ENCODE data around the gene WLS. TPM values are rescaled to one million over a fixed set of nuclear protein-coding genes. Genes with fewer than 3 reads are reported as not detected.
"Not testable (repeated sequence)": the region's sequence is repeated elsewhere in the genome, so short reads cannot be mapped to it uniquely, and the experiment has no call there.

WLS gene
- total RNA-seq, 2 experiments from 2014 or later, result not detected

DNA sequence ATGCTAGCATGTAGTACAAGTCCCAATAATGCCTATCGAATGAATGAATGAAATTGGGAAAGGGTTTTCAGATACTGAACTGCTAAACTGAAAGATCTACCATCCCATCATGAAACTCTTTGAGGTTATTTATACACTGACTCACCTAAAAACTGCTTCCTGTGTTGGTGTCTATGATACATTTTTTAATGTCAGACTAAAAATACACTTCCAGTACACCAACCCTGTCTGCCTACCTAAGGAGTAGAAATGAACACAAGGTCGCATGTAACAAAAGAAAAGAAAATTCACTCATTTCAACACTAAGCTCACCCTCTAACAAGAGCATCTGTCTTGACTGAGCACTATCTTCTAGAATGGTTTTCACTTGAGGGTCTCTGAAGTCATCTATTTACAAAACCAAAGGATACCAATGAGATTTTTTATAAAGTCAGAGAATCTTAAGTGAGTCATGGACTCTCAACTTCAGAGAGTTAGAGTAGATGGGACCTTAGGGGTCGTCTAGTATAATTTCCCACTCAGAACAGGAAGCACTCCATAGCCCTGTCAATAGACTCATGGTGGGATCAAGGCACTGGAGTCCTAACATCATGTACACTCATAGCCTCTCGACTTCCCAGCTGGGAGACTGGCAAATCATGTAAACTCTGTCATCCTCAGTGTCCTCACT is 53.4 kb downstream of the WLS start:
- no peaks in the 10 kb centered on the region for H3K36me3 Mint-ChIP-seq
- DNase-seq (no peak), ATAC-seq (no peak)
- H3K27ac Mint-ChIP-seq, result no peak overlapping the region
- CTCF ChIA-PET, result no interaction called here
- H3K4me1 Mint-ChIP-seq, result no peaks in the 10 kb centered on the region
- H3K9me3 Mint-ChIP-seq (ENCODE audit: low read depth), result no peaks in the 10 kb centered on the region
- no peak overlapping the region for H3K4me3 Mint-ChIP-seq
- no peaks in the 10 kb centered on the region for H3K27me3 Mint-ChIP-seq

DNA sequence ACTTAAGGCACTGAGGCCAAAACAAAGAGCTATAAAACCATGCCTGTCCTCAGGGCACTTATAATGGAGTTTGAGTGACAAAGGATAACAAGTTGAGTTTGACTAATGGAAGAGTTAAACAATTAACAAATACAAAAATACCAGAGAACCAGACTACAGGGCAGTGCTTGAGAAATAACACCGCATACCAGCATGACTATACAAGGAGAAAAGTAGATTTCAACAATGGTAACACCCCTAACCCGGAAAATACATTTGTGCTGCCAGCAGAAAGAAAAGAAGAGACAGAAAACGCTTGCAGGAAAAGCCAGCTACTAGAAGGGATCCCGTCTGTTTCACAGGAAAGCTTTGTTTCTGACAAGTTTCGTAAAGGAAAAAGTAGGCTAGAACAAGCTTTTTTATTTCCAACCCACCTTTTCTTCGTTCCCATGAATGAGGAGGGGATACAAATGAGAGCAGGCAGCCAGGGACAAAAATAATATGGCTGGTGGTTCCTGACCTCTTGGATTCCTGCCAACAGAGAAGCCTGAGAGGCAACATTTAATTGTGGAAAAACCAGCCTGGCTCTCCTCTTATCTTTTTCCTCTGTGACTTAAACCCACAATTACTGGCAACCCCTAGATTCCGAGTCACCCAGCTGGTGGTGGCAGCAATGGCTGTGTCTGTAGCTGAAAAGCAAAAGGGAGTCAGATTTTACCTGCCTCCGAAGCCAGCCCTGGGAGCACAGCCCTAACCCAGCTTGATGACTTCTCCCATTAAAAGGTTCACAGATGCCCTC is 56.5 kb downstream of the WLS start:
- no peaks in the 10 kb centered on the region for H3K4me1 Mint-ChIP-seq
- no peaks in the 10 kb centered on the region for H3K27me3 Mint-ChIP-seq
- peaks cover 2% of the 10 kb centered on the region for H3K9me3 Mint-ChIP-seq (ENCODE audit: low read depth)
- H3K4me3 Mint-ChIP-seq, result no peak overlapping the region
- no peaks in the 10 kb centered on the region for H3K36me3 Mint-ChIP-seq
- CTCF ChIA-PET, result no interaction called here
- DNase-seq (no peak), ATAC-seq (no peak)
- no peak overlapping the region for H3K27ac Mint-ChIP-seq

DNA sequence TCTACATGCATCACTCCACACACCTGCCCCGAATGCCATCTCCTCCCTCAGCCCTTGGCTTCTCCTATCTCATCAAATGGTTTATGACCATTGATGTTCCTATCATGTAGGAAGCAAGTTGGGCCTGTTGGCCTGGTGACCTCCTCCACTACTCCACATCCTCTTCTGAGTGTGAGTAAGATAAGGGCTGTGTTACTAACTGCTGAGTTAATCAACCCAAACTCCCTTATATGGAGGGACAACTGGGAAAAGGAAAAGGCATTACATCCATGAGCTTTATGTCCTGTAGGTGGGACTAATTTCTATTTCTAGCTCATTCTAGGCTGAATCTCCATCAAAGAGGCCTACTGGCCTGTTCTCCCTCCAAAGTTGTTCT is 57.6 kb downstream of the WLS start:
- Mint-ChIP-seq H3K4me3 (no peak overlapping the region), H3K27ac (no peak overlapping the region), H3K9me3 (ENCODE audit: low read depth) (peaks cover 2% of the 10 kb centered on the region), H3K4me1 (no peaks in the 10 kb centered on the region), H3K27me3 (no peaks in the 10 kb centered on the region), H3K36me3 (no peaks in the 10 kb centered on the region)
- CTCF ChIA-PET, result no interaction called here
- no peak for DNase-seq
- ATAC-seq, result no peak

- DNase-seq (no peak), ATAC-seq (no peak)
- Mint-ChIP-seq H3K4me1 (no peaks in the 10 kb centered on the region), H3K27ac (no peak overlapping the region), H3K27me3 (no peaks in the 10 kb centered on the region), H3K36me3 (no peaks in the 10 kb centered on the region), H3K4me3 (no peak overlapping the region), H3K9me3 (ENCODE audit: low read depth) (peaks cover 2% of the 10 kb centered on the region)
- CTCF ChIA-PET, result no interaction called here
Observed at GRCh38 chr1:68173936-68174737, 58.2 kb downstream of the WLS start.

DNA sequence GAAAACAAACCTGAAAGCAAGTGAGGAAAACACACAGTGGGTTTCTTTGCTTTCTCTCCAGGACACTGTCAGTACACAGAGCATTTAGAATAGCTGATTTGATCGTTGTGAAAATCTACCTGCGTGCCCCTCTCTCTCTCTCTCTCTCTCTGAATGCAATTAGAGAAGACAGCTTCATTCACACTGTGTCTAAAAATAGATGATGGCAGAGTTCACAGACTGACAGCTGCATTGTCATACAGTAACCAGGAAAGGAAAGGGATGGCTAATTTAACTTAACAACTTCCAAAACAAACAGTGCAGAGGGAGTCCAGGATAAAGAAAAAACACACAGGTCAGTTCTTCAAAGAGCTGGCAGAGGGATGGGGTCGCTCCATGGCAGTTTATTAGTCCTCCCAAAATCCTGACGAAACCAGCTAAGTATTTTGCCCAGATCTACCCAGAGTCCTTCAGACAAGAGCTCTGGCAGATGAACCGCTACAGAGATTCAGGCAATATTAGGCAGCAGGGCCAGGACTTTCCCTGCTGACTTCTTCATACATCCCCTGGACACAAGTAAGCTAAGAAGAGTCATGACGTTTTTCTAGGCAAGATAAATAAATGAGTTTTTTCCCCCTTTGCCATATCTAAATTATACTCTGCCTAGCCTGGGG is 58.9 kb downstream of the WLS start:
- no peak overlapping the region for H3K27ac Mint-ChIP-seq
- CTCF ChIA-PET, result no interaction called here

GRCh38 chr1:68171795-68172194 is 60.5 kb downstream of the WLS start:
- H3K4me3 Mint-ChIP-seq; DNase-seq; CTCF ChIA-PET; H3K36me3 Mint-ChIP-seq; H3K9me3 Mint-ChIP-seq (ENCODE audit: low read depth); ATAC-seq; H3K27ac Mint-ChIP-seq; H3K4me1 Mint-ChIP-seq; H3K27me3 Mint-ChIP-seq: not testable (repeated sequence)

More for the DNA sequence above, 58.9 kb downstream of the WLS start:
- H3K36me3 Mint-ChIP-seq, result no peaks in the 10 kb centered on the region
- H3K4me3 Mint-ChIP-seq, result no peak overlapping the region
- H3K4me1 Mint-ChIP-seq, result no peaks in the 10 kb centered on the region
- peaks cover 2% of the 10 kb centered on the region for H3K9me3 Mint-ChIP-seq (ENCODE audit: low read depth)
- DNase-seq (no peak), ATAC-seq (no peak)
- H3K27me3 Mint-ChIP-seq, result no peaks in the 10 kb centered on the region

- Mint-ChIP-seq H3K36me3 (no peaks in the 10 kb centered on the region), H3K27ac (no peak overlapping the region), H3K27me3 (no peaks in the 10 kb centered on the region), H3K9me3 (ENCODE audit: low read depth) (peaks cover 2% of the 10 kb centered on the region), H3K4me3 (no peak overlapping the region), H3K4me1 (no peaks in the 10 kb centered on the region)
- ATAC-seq (no peak), DNase-seq (no peak)
- CTCF ChIA-PET, result no interaction called here
Observed at GRCh38 chr1:68168545-68169171, 63.7 kb downstream of the WLS start.

DNA sequence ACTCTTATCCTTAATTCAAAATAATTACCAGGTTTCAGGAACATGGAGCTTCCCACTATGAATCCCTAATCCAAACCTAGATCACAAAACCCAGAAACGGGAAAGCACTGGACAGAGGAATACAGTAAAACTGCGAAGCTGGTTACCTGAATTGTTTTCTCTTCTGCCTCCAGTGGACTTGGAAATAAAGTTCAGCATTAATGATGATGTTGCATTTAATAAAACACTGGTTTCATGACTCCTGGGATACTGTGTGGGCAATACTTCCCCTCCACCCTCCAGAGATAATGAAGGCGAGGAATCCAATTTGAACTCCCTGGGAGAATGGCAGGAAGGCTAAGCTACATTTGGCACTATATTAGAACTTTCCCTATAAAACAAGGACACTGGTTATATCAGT is 65.1 kb downstream of the WLS start:
- Mint-ChIP-seq H3K27ac (no peak overlapping the region), H3K4me1 (no peaks in the 10 kb centered on the region), H3K27me3 (no peaks in the 10 kb centered on the region), H3K4me3 (no peak overlapping the region), H3K9me3 (ENCODE audit: low read depth) (no peaks in the 10 kb centered on the region), H3K36me3 (no peaks in the 10 kb centered on the region)
- CTCF ChIA-PET, result no interaction called here
- ATAC-seq (no peak), DNase-seq (no peak)

DNA sequence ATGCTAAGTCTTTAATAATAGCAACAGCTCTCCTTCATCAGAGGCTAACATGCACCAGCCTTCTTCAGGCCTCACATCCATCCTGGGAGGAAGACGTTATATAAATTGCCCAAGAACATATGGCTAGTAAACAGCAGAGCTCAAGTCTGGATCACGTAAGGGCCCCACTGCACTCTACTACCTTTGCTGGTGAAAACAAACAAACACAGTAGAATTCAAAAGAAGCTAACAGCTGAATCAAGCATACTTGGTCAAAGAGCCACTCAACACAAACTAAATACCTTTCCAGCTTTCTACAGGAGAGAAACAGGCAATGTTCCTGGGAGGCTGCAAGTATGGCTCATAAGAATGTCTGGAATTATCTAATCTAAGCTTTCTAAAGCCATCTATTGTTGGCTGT is 66.0 kb downstream of the WLS start:
- Mint-ChIP-seq H3K36me3 (no peaks in the 10 kb centered on the region), H3K9me3 (ENCODE audit: low read depth) (no peaks in the 10 kb centered on the region), H3K4me3 (no peak overlapping the region), H3K27me3 (no peaks in the 10 kb centered on the region), H3K4me1 (no peaks in the 10 kb centered on the region), H3K27ac (no peak overlapping the region)
- DNase-seq (no peak), ATAC-seq (no peak)
- CTCF ChIA-PET, result no interaction called here

- H3K4me3 Mint-ChIP-seq, result no peak overlapping the region
- DNase-seq (no peak), ATAC-seq (no peak)
- H3K36me3 Mint-ChIP-seq, result no peaks in the 10 kb centered on the region
- H3K27ac Mint-ChIP-seq, result no peak overlapping the region
- H3K9me3 Mint-ChIP-seq (ENCODE audit: low read depth), result no peaks in the 10 kb centered on the region
- CTCF ChIA-PET, result no interaction called here
- no peaks in the 10 kb centered on the region for H3K27me3 Mint-ChIP-seq
- no peaks in the 10 kb centered on the region for H3K4me1 Mint-ChIP-seq
Observed at GRCh38 chr1:68165665-68166064, 66.7 kb downstream of the WLS start.

GRCh38 chr1:68164918-68165317 is 67.4 kb downstream of the WLS start:
- Mint-ChIP-seq H3K36me3 (no peaks in the 10 kb centered on the region), H3K9me3 (ENCODE audit: low read depth) (no peaks in the 10 kb centered on the region), H3K27me3 (no peaks in the 10 kb centered on the region), H3K27ac (no peak overlapping the region), H3K4me3 (no peak overlapping the region), H3K4me1 (no peaks in the 10 kb centered on the region)
- no peak for ATAC-seq
- DNase-seq, result no peak
- CTCF ChIA-PET, result no interaction called here

- ATAC-seq, result no peak
Observed at GRCh38 chr1:68163220-68163619, 69.1 kb downstream of the WLS start.

GRCh38 chr1:68162761-68163160 is 69.6 kb downstream of the WLS start:
- H3K36me3 Mint-ChIP-seq, result no peaks in the 10 kb centered on the region
- H3K27me3 Mint-ChIP-seq, result no peaks in the 10 kb centered on the region
- no peak for ATAC-seq

More at GRCh38 chr1:68163220-68163619, 69.1 kb downstream of the WLS start:
- no peak overlapping the region for H3K4me3 Mint-ChIP-seq
- DNase-seq, result no peak
- H3K9me3 Mint-ChIP-seq (ENCODE audit: low read depth), result no peaks in the 10 kb centered on the region
- no peaks in the 10 kb centered on the region for H3K4me1 Mint-ChIP-seq
- H3K27me3 Mint-ChIP-seq, result no peaks in the 10 kb centered on the region
- CTCF ChIA-PET, result no interaction called here
- no peaks in the 10 kb centered on the region for H3K36me3 Mint-ChIP-seq
- no peak overlapping the region for H3K27ac Mint-ChIP-seq

More at GRCh38 chr1:68162761-68163160, 69.6 kb downstream of the WLS start:
- Mint-ChIP-seq H3K27ac (no peak overlapping the region), H3K9me3 (ENCODE audit: low read depth) (no peaks in the 10 kb centered on the region), H3K4me3 (no peak overlapping the region), H3K4me1 (no peaks in the 10 kb centered on the region)
- CTCF ChIA-PET, result no interaction called here
- no peak for DNase-seq

All from activated CD8-positive, alpha-beta memory T cell treated with anti-CD3 and anti-CD28 coated beads, Interleukin-2, amount 10 ng/mL, durations not matched to agents 7 days and 5 days (primary cell).